ENCODE measurements around the gene MAP3K13.

Gene MAP3K13

GRCh38 chr3:185401319-185401955 is 38.5 kb downstream of the MAP3K13 start:
- Histone ChIP-seq H3K4me1 (no peaks in the 10 kb centered on the region), H3K4me3 (no peak overlapping the region), H3K36me3 (no peaks in the 10 kb centered on the region), H3K27me3 (no peaks in the 10 kb centered on the region), H3K9me3 (no peaks in the 10 kb centered on the region), H3K27ac (no peak overlapping the region)
- TF ChIP-seq CTCF (IDR thresholded peaks at IDR 0.05) = no peak
- no peak for DNase-seq
- intact Hi-C loops (cut with DNase I; ENCODE audit: low total_unique reads) = no loop called here

- H3K27ac ChIP-seq = no peak overlapping the region
- no peaks in the 10 kb centered on the region for H3K36me3 ChIP-seq
- H3K9me3 ChIP-seq = no peaks in the 10 kb centered on the region
- no peak for TF ChIP-seq CTCF (IDR thresholded peaks at IDR 0.05)
- intact Hi-C loops (cut with DNase I; ENCODE audit: low total_unique reads) = no loop called here
- no peaks in the 10 kb centered on the region for H3K4me1 ChIP-seq
- no peak for DNase-seq
- H3K27me3 ChIP-seq = no peaks in the 10 kb centered on the region
- H3K4me3 ChIP-seq = no peak overlapping the region
Measured at GRCh38 chr3:185402561-185402960, 39.6 kb downstream of the MAP3K13 start.

GRCh38 chr3:185403002-185403401 is 40.1 kb downstream of the MAP3K13 start:
- H3K27me3 ChIP-seq = no peaks in the 10 kb centered on the region
- no peaks in the 10 kb centered on the region for H3K9me3 ChIP-seq
- no peaks in the 10 kb centered on the region for H3K4me1 ChIP-seq
- H3K36me3 ChIP-seq = no peaks in the 10 kb centered on the region
- H3K27ac ChIP-seq = no peak overlapping the region
- H3K4me3 ChIP-seq = no peak overlapping the region
- no peak for DNase-seq
- no peak for TF ChIP-seq CTCF (IDR thresholded peaks at IDR 0.05)
- intact Hi-C loops (cut with DNase I; ENCODE audit: low total_unique reads) = no loop called here

- TF ChIP-seq CTCF (IDR thresholded peaks at IDR 0.05) = no peak
- intact Hi-C loops (cut with DNase I; ENCODE audit: low total_unique reads) = no loop called here
Measured at GRCh38 chr3:185405243-185405642, 42.3 kb downstream of the MAP3K13 start.

GRCh38 chr3:185405664-185406063 is 42.7 kb downstream of the MAP3K13 start:
- no peaks in the 10 kb centered on the region for H3K27me3 ChIP-seq
- DNase-seq = no peak
- H3K4me1 ChIP-seq = no peaks in the 10 kb centered on the region
- H3K4me3 ChIP-seq = no peak overlapping the region
- intact Hi-C loops (cut with DNase I; ENCODE audit: low total_unique reads) = no loop called here
- no peaks in the 10 kb centered on the region for H3K36me3 ChIP-seq
- H3K9me3 ChIP-seq = no peaks in the 10 kb centered on the region
- no peak overlapping the region for H3K27ac ChIP-seq
- TF ChIP-seq CTCF (IDR thresholded peaks at IDR 0.05) = no peak

More at GRCh38 chr3:185405243-185405642, 42.3 kb downstream of the MAP3K13 start:
- Histone ChIP-seq H3K9me3 (no peaks in the 10 kb centered on the region), H3K36me3 (no peaks in the 10 kb centered on the region), H3K27ac (no peak overlapping the region), H3K4me3 (no peak overlapping the region), H3K4me1 (no peaks in the 10 kb centered on the region), H3K27me3 (no peaks in the 10 kb centered on the region)
- no peak for DNase-seq
